OCI-LY1 (cell line): Measurements from ENCODE around the gene TMEM127.

Experiments
- H2AFZ ChIP-seq: fragments of 200-600 bp; sonication (generic), shearing (Covaris generic); 2 replicates; pipeline ENCODE4 v1.6.0; 2014; ENCODE audit warnings: antibody characterized with exemption, mild to moderate bottlenecking, low read length
- H3F3A ChIP-seq: fragments of 200-600 bp; sonication (generic), shearing (Covaris generic); 2 replicates; pipeline ENCODE4 v1.6.0; 2014; ENCODE audit warnings: mild to moderate bottlenecking, antibody characterized with exemption, low read length, moderate library complexity; ENCODE audit not compliant: insufficient read depth
- H3K27ac ChIP-seq: fragments of 200-600 bp; sonication (generic); 2 replicates; pipeline ENCODE4 v1.5.1; 2014; ENCODE audit warnings: low read length, mixed run types, mild to moderate bottlenecking, low read depth; ENCODE audit not compliant: poor library complexity, severe bottlenecking
- H3K27me3 ChIP-seq: fragments of 200-600 bp; sonication (generic); 2 replicates; pipeline ENCODE4 v1.6.0; 2014; ENCODE audit warnings: antibody characterized with exemption, mild to moderate bottlenecking, low read length, moderate library complexity; ENCODE audit not compliant: insufficient read depth
- H3K36me3 ChIP-seq: fragments of 200-600 bp; sonication (generic); 2 replicates; pipeline ENCODE4 v1.6.1; 2014; ENCODE audit warnings: mild to moderate bottlenecking, antibody characterized with exemption, low read length, moderate library complexity, mixed read lengths; ENCODE audit not compliant: insufficient read depth
- H3K4me1 ChIP-seq: fragments of 200-600 bp; sonication (generic); 2 replicates; pipeline ENCODE4 v1.5.1; 2014; ENCODE audit warnings: mild to moderate bottlenecking, low read length, moderate library complexity; ENCODE audit not compliant: insufficient read depth, severe bottlenecking
- H3K4me2 ChIP-seq: fragments of 200-600 bp; sonication (generic), shearing (Covaris generic); 2 replicates; pipeline ENCODE4 v1.6.1; 2014; ENCODE audit warnings: low read length
- H3K4me3 ChIP-seq: fragments of 200-600 bp; sonication (generic); 2 replicates; pipeline ENCODE4 v1.5.1; 2014; ENCODE audit warnings: low read length, low read depth, mild to moderate bottlenecking, mixed read lengths; ENCODE audit not compliant: poor library complexity, severe bottlenecking
- H3K79me2 ChIP-seq: fragments of 200-600 bp; shearing (Covaris generic); 2 replicates; pipeline ENCODE4 v1.6.1; 2016; ENCODE audit warnings: mixed run types, low read length, mixed read lengths; ENCODE audit not compliant: insufficient read depth
- H3K9ac ChIP-seq: fragments of 200-600 bp; sonication (generic), shearing (Covaris generic); 2 replicates; pipeline ENCODE4 v1.6.1; 2014; ENCODE audit warnings: mild to moderate bottlenecking, low read length, mixed read lengths
- H3K9me2 ChIP-seq: fragments of 200-600 bp; sonication (generic), shearing (Covaris generic); 2 replicates; pipeline ENCODE4 v1.6.1; 2014; ENCODE audit warnings: low read depth, mild to moderate bottlenecking, low read length, mixed read lengths
- H3K9me3 ChIP-seq: fragments of 200-600 bp; shearing (Covaris generic); 2 replicates; pipeline ENCODE4 v1.6.1; 2014; ENCODE audit warnings: low read length, mixed read lengths
- H4K20me1 ChIP-seq: fragments of 200-600 bp; sonication (generic), shearing (Covaris generic); 2 replicates; pipeline ENCODE4 v1.6.0; 2016; ENCODE audit warnings: mild to moderate bottlenecking, low read length; ENCODE audit not compliant: insufficient read depth
- EZH2 ChIP-seq: fragments of 200-600 bp; sonication (generic), shearing (Covaris generic); IDR thresholded peaks from 2 replicates; pipeline ENCODE4 v1.8.0; 2017; ENCODE audit warnings: borderline replicate concordance, mixed run types, mild to moderate bottlenecking, antibody characterized with exemption, low read length, moderate library complexity, mixed read lengths
- TF ChIP-seq, protein P1 (sequence below): fragments of 200-600 bp; sonication (generic), shearing (Covaris generic); IDR thresholded peaks from 2 replicates; pipeline ENCODE4 v1.5.1; 2017; ENCODE audit warnings: mild to moderate bottlenecking, antibody characterized with exemption, low read length, moderate library complexity, mixed read lengths

TMEM127 gene, protein sequence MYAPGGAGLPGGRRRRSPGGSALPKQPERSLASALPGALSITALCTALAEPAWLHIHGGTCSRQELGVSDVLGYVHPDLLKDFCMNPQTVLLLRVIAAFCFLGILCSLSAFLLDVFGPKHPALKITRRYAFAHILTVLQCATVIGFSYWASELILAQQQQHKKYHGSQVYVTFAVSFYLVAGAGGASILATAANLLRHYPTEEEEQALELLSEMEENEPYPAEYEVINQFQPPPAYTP

DNA sequence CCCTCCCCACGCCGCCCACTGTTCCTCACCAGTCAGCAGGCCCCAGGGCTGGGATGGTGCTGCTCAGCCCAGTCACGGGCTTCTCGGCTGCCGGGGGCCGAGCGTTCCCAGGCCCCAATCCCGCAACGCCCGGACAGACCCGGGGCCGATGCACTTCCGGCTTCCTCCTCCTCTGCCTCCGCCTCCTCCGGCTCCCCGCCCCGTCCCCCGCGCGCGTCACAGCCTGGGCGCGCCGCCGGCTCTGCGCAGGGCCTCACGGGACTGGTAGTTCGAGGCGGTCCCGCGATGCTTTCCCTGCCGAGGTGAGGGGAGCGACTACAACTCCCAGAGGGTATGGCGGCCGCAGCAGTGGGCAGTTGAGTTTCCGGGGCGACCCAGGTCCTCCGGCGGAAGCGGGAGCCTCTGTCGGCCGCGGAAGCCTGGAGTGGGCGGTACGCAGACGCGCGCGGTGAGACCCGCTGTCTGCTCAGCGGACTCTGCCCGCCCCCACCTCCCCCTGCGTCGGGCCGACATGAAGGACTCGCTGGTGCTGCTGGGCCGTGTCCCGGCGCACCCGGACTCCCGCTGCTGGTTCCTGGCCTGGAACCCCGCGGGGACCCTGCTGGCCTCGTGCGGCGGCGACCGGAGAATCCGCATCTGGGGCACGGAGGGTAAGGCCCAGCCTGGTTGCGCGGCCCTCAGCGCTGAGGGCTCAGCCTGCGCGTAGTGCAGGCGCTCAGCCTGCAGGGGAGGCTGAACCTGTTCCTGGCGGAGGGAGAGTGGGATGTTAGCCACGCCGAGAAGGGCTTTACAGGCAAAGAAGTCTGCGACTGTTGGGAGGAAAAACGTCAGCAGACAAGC lies at the start of gene TMEM127, which contains the start of gene CIAO1:
TMEM127 (minus strand) TSS at position 158 of the 840 bp plus-strand sequence. CDS start 616 bp downstream, outside the sequence.
CIAO1 (plus strand) TSS at position 386 of the 840 bp plus-strand sequence; CDS start at position 512, 126 bp downstream.
- Histone ChIP-seq H3K27me3 (no peaks in the 10 kb centered on the region), H3K4me3 (peak within 1 kb of the TSS; percentile 71), H3K27ac (peak within 1 kb of the TSS; percentile 47), H3K36me3 (peaks cover 32% of the 10 kb centered on the region), H4K20me1 (no peaks in the 10 kb centered on the region), H2AFZ (no peak within 1 kb of the TSS), H3K4me2 (peak within 1 kb of the TSS; percentile 92), H3K9me2 (no peaks in the 10 kb centered on the region), H3F3A (no peaks in the 10 kb centered on the region), H3K9ac (peak within 1 kb of the TSS; percentile 74), H3K79me2 (peaks cover 10% of the 10 kb centered on the region; the same call in 1 of the 2 replicates), H3K9me3 (no peaks in the 10 kb centered on the region), H3K4me1 (peaks cover 28% of the 10 kb centered on the region)
- TF ChIP-seq, protein P1, sequence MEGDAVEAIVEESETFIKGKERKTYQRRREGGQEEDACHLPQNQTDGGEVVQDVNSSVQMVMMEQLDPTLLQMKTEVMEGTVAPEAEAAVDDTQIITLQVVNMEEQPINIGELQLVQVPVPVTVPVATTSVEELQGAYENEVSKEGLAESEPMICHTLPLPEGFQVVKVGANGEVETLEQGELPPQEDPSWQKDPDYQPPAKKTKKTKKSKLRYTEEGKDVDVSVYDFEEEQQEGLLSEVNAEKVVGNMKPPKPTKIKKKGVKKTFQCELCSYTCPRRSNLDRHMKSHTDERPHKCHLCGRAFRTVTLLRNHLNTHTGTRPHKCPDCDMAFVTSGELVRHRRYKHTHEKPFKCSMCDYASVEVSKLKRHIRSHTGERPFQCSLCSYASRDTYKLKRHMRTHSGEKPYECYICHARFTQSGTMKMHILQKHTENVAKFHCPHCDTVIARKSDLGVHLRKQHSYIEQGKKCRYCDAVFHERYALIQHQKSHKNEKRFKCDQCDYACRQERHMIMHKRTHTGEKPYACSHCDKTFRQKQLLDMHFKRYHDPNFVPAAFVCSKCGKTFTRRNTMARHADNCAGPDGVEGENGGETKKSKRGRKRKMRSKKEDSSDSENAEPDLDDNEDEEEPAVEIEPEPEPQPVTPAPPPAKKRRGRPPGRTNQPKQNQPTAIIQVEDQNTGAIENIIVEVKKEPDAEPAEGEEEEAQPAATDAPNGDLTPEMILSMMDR = peak; percentile 42; the same call in 1 of the 2 replicates
- TF ChIP-seq EZH2 = no peak

DNA sequence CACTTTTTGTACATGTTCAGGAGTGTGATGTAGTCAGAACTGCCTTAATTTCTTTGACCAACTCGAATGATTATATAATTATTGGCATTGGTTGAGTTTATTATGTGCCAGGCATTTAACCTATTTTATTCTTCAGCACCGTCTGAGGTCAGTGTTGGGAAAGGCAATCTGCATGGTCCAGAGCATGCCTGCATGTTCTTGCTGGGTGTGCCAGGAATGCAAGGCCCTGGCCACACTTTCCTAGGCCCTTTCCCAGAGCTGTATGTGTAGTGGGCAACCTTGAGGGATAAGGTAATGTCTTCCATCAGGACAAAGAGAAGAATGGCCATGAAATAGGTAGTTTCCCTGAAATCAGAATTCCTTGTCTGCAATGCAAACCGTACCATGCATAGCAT lies 49.2 kb upstream of the TMEM127 start:
- TF ChIP-seq, protein P1 = no peak
- no peak for TF ChIP-seq EZH2
- Histone ChIP-seq H3K4me3 (no peak overlapping the region), H2AFZ (no peak overlapping the region), H3K27ac (no peak overlapping the region), H3K4me2 (no peak overlapping the region), H3K9ac (no peak overlapping the region), H3K79me2 (no peaks in the 10 kb centered on the region), H3F3A (no peaks in the 10 kb centered on the region), H3K27me3 (no peaks in the 10 kb centered on the region), H3K4me1 (peaks cover 20% of the 10 kb centered on the region), H3K36me3 (no peaks in the 10 kb centered on the region), H4K20me1 (no peaks in the 10 kb centered on the region), H3K9me2 (no peaks in the 10 kb centered on the region), H3K9me3 (no peaks in the 10 kb centered on the region)

DNA sequence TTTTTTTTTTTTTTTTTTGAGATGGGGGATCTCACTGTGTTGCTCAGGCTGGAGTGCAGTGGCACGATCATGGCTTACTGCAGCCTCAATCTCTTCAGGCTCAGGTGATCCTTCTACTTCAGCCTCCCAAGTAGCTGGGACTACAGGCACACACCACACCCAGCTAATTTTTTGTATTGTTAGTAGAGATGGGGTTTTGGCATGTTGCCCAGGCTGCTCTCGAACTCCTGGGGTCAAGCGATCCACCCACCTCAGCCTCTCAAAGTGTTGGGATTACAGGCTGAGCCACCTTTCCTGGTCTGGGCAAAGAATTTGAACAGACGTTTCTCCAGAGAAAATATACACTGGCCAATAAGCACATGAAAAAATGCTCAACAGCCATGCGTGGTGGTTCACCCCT lies 42.5 kb upstream of the TMEM127 start:
- no peaks in the 10 kb centered on the region for H3K9me2 ChIP-seq
- H3K4me1 ChIP-seq = peaks cover 26% of the 10 kb centered on the region
- no peaks in the 10 kb centered on the region for H3K27me3 ChIP-seq
- H3F3A ChIP-seq = no peaks in the 10 kb centered on the region
- no peak overlapping the region for H3K4me2 ChIP-seq
- H4K20me1 ChIP-seq = no peaks in the 10 kb centered on the region
- H2AFZ ChIP-seq = no peak overlapping the region
- no peak overlapping the region for H3K9ac ChIP-seq
- no peaks in the 10 kb centered on the region for H3K9me3 ChIP-seq
- H3K79me2 ChIP-seq = peaks cover 13% of the 10 kb centered on the region
- H3K36me3 ChIP-seq = peaks cover 13% of the 10 kb centered on the region; the same call in 1 of the 2 replicates
- TF ChIP-seq, protein P1 = no peak
- no peak for TF ChIP-seq EZH2
- no peak overlapping the region for H3K27ac ChIP-seq
- H3K4me3 ChIP-seq = no peak overlapping the region
